ENCODE data around the gene ABLIM1.

ABLIM1 gene

GRCh38 chr10:114429581-114430335 is 228.3 kb downstream of the ABLIM1 start:
- no peak overlapping the region for H3K4me2 ChIP-seq
- H3K27ac ChIP-seq, result no peak overlapping the region
- H3K9ac ChIP-seq, result no peak overlapping the region
- no peak overlapping the region for H3K4me3 ChIP-seq
- no peak for TF ChIP-seq Cebpa-rat (IDR thresholded peaks at IDR 0.05)
- H3K4me1 ChIP-seq, result no peaks in the 10 kb centered on the region; a peak in 1 of 20 replicates
- no peaks in the 10 kb centered on the region for H3K36me3 ChIP-seq
- H4K20me1 ChIP-seq, result no peaks in the 10 kb centered on the region
- no peaks in the 10 kb centered on the region for H3K27me3 ChIP-seq
- H3K9me3 ChIP-seq (replicated peaks in 1 of 11), result no peaks in the 10 kb centered on the region

- Histone ChIP-seq H3K4me1 (no peaks in the 10 kb centered on the region), H3K9ac (no peak overlapping the region), H3K27me3 (no peaks in the 10 kb centered on the region), H3K4me2 (no peak overlapping the region), H3K27ac (no peak overlapping the region), H4K20me1 (no peaks in the 10 kb centered on the region), H3K9me3 (replicated peaks in 1 of 11) (no peaks in the 10 kb centered on the region), H3K4me3 (no peak overlapping the region), H3K36me3 (no peaks in the 10 kb centered on the region)
- no peak for TF ChIP-seq Cebpa-rat (IDR thresholded peaks at IDR 0.05)
Measured at GRCh38 chr10:114427124-114427852, 230.8 kb downstream of the ABLIM1 start.

GRCh38 chr10:114426476-114426875 is 231.6 kb downstream of the ABLIM1 start:
- TF ChIP-seq Cebpa-rat (IDR thresholded peaks at IDR 0.05), result no peak
- H3K4me1 ChIP-seq, result no peaks in the 10 kb centered on the region
- H3K27me3 ChIP-seq, result no peaks in the 10 kb centered on the region
- no peaks in the 10 kb centered on the region for H3K9me3 ChIP-seq (replicated peaks in 1 of 11)
- H3K27ac ChIP-seq, result no peak overlapping the region
- no peak overlapping the region for H3K4me3 ChIP-seq
- no peaks in the 10 kb centered on the region for H3K36me3 ChIP-seq
- H3K4me2 ChIP-seq, result no peak overlapping the region
- H4K20me1 ChIP-seq, result no peaks in the 10 kb centered on the region
- no peak overlapping the region for H3K9ac ChIP-seq

- no peak overlapping the region for H3K4me3 ChIP-seq
Measured at GRCh38 chr10:114420811-114421485, 237.1 kb downstream of the ABLIM1 start.

GRCh38 chr10:114418109-114418508 is 240.0 kb downstream of the ABLIM1 start:
- Histone ChIP-seq H3K4me1 (peaks cover 0 to 7% (median 6%) of the 10 kb centered on the region in 10 experiments; a peak in 16 of 20 replicates), H3K9ac (no peak overlapping the region)

More at GRCh38 chr10:114420811-114421485, 237.1 kb downstream of the ABLIM1 start:
- Histone ChIP-seq H3K36me3 (no peaks in the 10 kb centered on the region), H3K9me3 (replicated peaks in 1 of 11) (no peaks in the 10 kb centered on the region), H3K9ac (no peak overlapping the region), H3K4me1 (no peaks in the 10 kb centered on the region), H3K4me2 (no peak overlapping the region), H3K27ac (no peak overlapping the region), H4K20me1 (no peaks in the 10 kb centered on the region), H3K27me3 (no peaks in the 10 kb centered on the region)
- no peak for TF ChIP-seq Cebpa-rat (IDR thresholded peaks at IDR 0.05)

GRCh38 chr10:114412907-114413797 is 244.9 kb downstream of the ABLIM1 start:
- no peak for TF ChIP-seq Cebpa-rat (IDR thresholded peaks at IDR 0.05)
- Histone ChIP-seq H3K27ac (peak overlapping the region in 1 of 11 experiments; percentile 26; a peak in 2 of 22 replicates), H3K9me3 (replicated peaks in 1 of 11) (no peaks in the 10 kb centered on the region), H4K20me1 (peaks cover 0 to 11% (median 0%) of the 10 kb centered on the region in 11 experiments; a peak in 3 of 22 replicates), H3K4me3 (no peak overlapping the region), H3K27me3 (no peaks in the 10 kb centered on the region), H3K36me3 (no peaks in the 10 kb centered on the region), H3K4me2 (peak overlapping the region in 9 of 11 experiments; percentile 11 to 80 (median 60); a peak in 14 of 22 replicates), H3K9ac (no peak overlapping the region), H3K4me1 (peaks cover 11 to 35% (median 29%) of the 10 kb centered on the region in 10 experiments)

More at GRCh38 chr10:114418109-114418508, 240.0 kb downstream of the ABLIM1 start:
- H3K4me2 ChIP-seq, result no peak overlapping the region
- no peaks in the 10 kb centered on the region for H3K27me3 ChIP-seq
- no peaks in the 10 kb centered on the region for H3K36me3 ChIP-seq
- H3K27ac ChIP-seq, result no peak overlapping the region
- H3K4me3 ChIP-seq, result no peak overlapping the region
- no peak for TF ChIP-seq Cebpa-rat (IDR thresholded peaks at IDR 0.05)
- peaks cover 0 to 5% (median 0%) of the 10 kb centered on the region in 11 experiments; a peak in 3 of 22 replicates for H4K20me1 ChIP-seq
- H3K9me3 ChIP-seq (replicated peaks in 1 of 11), result no peaks in the 10 kb centered on the region

GRCh38 chr10:114408968-114409444 is 249.1 kb downstream of the ABLIM1 start:
- Histone ChIP-seq H3K9me3 (replicated peaks in 1 of 11) (peaks cover 0 to 9% (median 0%) of the 10 kb centered on the region in 11 experiments; a peak in 1 of 22 replicates), H3K36me3 (no peaks in the 10 kb centered on the region), H3K27ac (no peak overlapping the region), H3K27me3 (peaks cover 26 to 31% (median 28%) of the 10 kb centered on the region in 11 experiments), H3K4me1 (peaks cover 23 to 47% (median 40%) of the 10 kb centered on the region in 10 experiments), H3K4me3 (no peak overlapping the region), H3K4me2 (peak overlapping the region; percentile 43 to 69 (median 58)), H3K9ac (no peak overlapping the region), H4K20me1 (peaks cover 0 to 26% (median 3%) of the 10 kb centered on the region in 11 experiments; a peak in 10 of 22 replicates)
- TF ChIP-seq Cebpa-rat (IDR thresholded peaks at IDR 0.05), result no peak

Data from BLaER1 treated with 17β-estradiol and CSF1 and Interleukin-3, amounts not matched to agents 10 nM and 100 nM (cell line).